Upper lobe of left lung (tissue), 4 donors: ENCODE results near the gene GGNBP2.

Source experiments
- EP300 ChIP-seq, 4 donors: sonication (generic); formaldehyde crosslinking; IDR thresholded peaks; one replicate each; pipeline ENCODE4 v1.5.1; 2017; ENCODE audit warnings: antibody characterized with exemption in 4 of 4, control low read depth in 2 of 4
- POLR2A ChIP-seq, 4 donors: fragments of 450-650 bp; IDR thresholded peaks; one replicate each; pipeline ENCODE4 v1.5.1; 2016 to 2017; ENCODE audit warnings: antibody characterized with exemption in 4 of 4, mild to moderate bottlenecking in 2 of 4
- TF ChIP-seq, protein P1 (sequence below), 6 experiments: fragments of 450-650 bp in 4 of 6; fragments of 200-600 bp in 2 of 6; sonication (generic) in 2 of 6; IDR thresholded peaks; one replicate each; pipeline ENCODE4 v1.5.1; 2016 to 2019; ENCODE audit warnings: antibody characterized with exemption in 6 of 6

DNA sequence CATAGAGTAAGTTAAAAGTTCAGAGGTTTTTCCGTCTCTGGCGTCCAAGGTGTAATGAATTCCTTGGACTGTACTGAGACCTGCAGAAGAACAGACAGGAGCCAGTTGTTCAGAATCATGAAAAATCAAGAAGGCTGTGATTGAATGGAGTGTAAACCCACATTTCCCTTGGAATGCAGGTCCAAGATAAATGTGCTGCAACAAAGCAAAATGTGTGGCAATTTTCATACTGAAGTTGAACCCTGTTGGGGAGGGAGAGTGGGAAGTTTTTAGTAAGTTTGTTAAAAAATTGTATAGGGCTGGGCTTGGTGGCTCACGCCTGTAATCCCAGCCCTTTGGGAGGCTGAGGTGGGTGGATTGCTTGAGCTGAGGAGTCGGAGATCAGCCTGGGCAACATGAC, 21.4 kb downstream of the GGNBP2 start:
- TF ChIP-seq, protein P1, sequence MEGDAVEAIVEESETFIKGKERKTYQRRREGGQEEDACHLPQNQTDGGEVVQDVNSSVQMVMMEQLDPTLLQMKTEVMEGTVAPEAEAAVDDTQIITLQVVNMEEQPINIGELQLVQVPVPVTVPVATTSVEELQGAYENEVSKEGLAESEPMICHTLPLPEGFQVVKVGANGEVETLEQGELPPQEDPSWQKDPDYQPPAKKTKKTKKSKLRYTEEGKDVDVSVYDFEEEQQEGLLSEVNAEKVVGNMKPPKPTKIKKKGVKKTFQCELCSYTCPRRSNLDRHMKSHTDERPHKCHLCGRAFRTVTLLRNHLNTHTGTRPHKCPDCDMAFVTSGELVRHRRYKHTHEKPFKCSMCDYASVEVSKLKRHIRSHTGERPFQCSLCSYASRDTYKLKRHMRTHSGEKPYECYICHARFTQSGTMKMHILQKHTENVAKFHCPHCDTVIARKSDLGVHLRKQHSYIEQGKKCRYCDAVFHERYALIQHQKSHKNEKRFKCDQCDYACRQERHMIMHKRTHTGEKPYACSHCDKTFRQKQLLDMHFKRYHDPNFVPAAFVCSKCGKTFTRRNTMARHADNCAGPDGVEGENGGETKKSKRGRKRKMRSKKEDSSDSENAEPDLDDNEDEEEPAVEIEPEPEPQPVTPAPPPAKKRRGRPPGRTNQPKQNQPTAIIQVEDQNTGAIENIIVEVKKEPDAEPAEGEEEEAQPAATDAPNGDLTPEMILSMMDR (IDR thresholded peaks at IDR 0.05) = no peak
- TF ChIP-seq EP300 (IDR thresholded peaks at IDR 0.05) (no peak), POLR2A (IDR thresholded peaks at IDR 0.05) (no peak)
